ENCODE results near the gene EVL.

The EVL gene

DNA sequence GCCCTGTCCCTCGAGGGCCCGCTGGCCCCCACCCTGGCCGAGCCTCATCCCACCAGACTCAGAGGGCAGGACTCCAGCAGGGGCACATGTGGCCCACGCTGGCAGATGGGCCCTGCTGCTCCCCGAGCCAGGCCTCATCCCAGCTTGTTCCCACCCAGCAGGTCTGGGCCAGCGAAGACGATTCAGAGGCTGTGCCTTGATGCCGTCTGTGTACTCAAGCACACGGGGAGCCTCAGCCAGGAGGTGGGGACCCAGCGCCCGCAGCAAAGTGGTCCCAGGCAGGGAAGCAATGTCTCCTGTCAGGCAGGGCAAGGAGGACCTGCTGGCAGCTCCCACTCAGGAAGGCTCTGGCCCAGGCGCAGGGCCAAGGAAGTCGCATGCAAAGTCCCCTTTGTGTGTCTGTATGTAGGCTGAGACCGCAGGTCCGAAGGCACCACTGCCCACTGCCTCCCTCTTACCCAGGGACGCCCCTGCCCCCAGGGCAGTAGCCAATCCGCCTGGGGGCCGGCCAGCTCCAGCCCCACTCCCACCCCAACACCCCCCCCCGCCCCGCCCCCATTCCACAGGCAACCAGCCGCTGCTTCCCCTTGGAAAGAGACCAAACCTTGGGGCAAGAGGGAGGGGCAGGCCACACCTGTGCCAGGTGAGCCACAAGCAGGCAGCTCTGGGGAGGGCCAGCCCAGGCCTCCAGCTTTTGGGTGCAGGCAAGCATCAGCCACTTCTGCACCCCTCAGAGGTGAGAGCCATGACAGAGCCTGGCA, 84.8 kb downstream of the EVL start:
- H3K4me1 ChIP-seq (ENCODE audit: insufficient read depth, low read length, poor library complexity, severe bottlenecking), result no peaks in the 10 kb centered on the region
- no peak overlapping the region for H3K9ac ChIP-seq (ENCODE audit: low read depth, low read length, poor library complexity, severe bottlenecking)
- H3K27me3 ChIP-seq (ENCODE audit: insufficient read depth, low read length, poor library complexity, severe bottlenecking), result no peaks in the 10 kb centered on the region
- no peaks in the 10 kb centered on the region for H3F3A ChIP-seq (ENCODE audit: low read depth)
- H3K9me2 ChIP-seq (replicated peaks; ENCODE audit: low read depth, low read length), result no peaks in the 10 kb centered on the region
- no peak overlapping the region for H3K4me3 ChIP-seq (ENCODE audit: low read length, poor library complexity, severe bottlenecking)
- H2AFZ ChIP-seq (ENCODE audit: low read length), result no peak overlapping the region
- H3K79me2 ChIP-seq (ENCODE audit: insufficient read depth, low read length), result no peaks in the 10 kb centered on the region
- no peaks in the 10 kb centered on the region for H3K36me3 ChIP-seq (ENCODE audit: insufficient read depth, low read length)
- H4K20me1 ChIP-seq (ENCODE audit: insufficient read depth, low read length, poor library complexity, severe bottlenecking), result no peaks in the 10 kb centered on the region
- no peak overlapping the region for H3K4me2 ChIP-seq (ENCODE audit: low read depth, low read length, poor library complexity, severe bottlenecking)
- TF ChIP-seq, protein P1, sequence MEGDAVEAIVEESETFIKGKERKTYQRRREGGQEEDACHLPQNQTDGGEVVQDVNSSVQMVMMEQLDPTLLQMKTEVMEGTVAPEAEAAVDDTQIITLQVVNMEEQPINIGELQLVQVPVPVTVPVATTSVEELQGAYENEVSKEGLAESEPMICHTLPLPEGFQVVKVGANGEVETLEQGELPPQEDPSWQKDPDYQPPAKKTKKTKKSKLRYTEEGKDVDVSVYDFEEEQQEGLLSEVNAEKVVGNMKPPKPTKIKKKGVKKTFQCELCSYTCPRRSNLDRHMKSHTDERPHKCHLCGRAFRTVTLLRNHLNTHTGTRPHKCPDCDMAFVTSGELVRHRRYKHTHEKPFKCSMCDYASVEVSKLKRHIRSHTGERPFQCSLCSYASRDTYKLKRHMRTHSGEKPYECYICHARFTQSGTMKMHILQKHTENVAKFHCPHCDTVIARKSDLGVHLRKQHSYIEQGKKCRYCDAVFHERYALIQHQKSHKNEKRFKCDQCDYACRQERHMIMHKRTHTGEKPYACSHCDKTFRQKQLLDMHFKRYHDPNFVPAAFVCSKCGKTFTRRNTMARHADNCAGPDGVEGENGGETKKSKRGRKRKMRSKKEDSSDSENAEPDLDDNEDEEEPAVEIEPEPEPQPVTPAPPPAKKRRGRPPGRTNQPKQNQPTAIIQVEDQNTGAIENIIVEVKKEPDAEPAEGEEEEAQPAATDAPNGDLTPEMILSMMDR (conservative IDR thresholded peaks at IDR 0.05; ENCODE audit: low read length), result no peak
- no peak for TF ChIP-seq EZH2phosphoT487 (IDR thresholded peaks at IDR 0.05; ENCODE audit: borderline replicate concordance)
- H3K9me3 ChIP-seq (ENCODE audit: insufficient read depth, low read depth, low read length), result no peaks in the 10 kb centered on the region; the same call in 1 of the 2 replicates

DNA sequence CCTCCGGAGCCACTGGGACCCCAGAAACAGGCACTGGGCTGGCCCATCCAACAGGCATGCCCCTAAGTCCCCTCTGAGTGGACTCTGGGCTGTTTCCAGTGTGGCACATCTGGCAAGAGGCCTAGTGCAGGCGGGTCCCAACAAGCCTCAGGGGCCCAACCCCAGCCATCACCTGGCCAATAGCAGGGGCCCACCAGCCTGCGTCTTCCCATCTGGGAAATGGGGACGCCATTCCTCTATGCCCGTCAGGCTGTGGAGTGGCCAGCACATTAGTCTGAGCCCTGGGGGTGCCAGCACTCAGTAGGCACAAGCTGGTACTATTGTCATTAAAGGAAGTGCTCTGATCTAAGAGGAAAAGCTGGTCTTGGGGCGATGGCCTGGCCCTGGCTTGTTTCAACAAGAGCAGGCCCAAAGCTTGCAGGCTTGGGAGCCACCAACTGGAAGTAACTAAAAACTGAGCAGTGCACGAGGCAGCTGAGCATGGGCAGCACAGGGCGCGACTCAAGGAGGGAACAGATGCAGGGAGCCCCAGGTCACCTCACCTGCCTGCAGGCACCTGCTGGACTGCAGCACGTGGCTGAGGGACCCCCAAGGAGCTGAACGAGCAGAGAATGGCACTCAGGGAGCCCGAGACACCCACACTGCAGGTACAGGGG, 85.8 kb downstream of the EVL start:
- Histone ChIP-seq H3F3A (ENCODE audit: low read depth) (no peaks in the 10 kb centered on the region), H3K4me2 (ENCODE audit: low read depth, low read length, poor library complexity, severe bottlenecking) (no peak overlapping the region), H3K9me2 (replicated peaks; ENCODE audit: low read depth, low read length) (no peaks in the 10 kb centered on the region), H3K9ac (ENCODE audit: low read depth, low read length, poor library complexity, severe bottlenecking) (no peak overlapping the region), H3K4me3 (ENCODE audit: low read length, poor library complexity, severe bottlenecking) (no peak overlapping the region), H3K27me3 (ENCODE audit: insufficient read depth, low read length, poor library complexity, severe bottlenecking) (no peaks in the 10 kb centered on the region), H3K79me2 (ENCODE audit: insufficient read depth, low read length) (no peaks in the 10 kb centered on the region), H3K4me1 (ENCODE audit: insufficient read depth, low read length, poor library complexity, severe bottlenecking) (no peaks in the 10 kb centered on the region), H3K9me3 (ENCODE audit: insufficient read depth, low read depth, low read length) (no peaks in the 10 kb centered on the region; the same call in 1 of the 2 replicates), H4K20me1 (ENCODE audit: insufficient read depth, low read length, poor library complexity, severe bottlenecking) (no peaks in the 10 kb centered on the region), H2AFZ (ENCODE audit: low read length) (no peak overlapping the region), H3K36me3 (ENCODE audit: insufficient read depth, low read length) (no peaks in the 10 kb centered on the region)
- TF ChIP-seq EZH2phosphoT487 (IDR thresholded peaks at IDR 0.05; ENCODE audit: borderline replicate concordance), result no peak
- TF ChIP-seq, protein P1 (conservative IDR thresholded peaks at IDR 0.05; ENCODE audit: low read length), result no peak

DNA sequence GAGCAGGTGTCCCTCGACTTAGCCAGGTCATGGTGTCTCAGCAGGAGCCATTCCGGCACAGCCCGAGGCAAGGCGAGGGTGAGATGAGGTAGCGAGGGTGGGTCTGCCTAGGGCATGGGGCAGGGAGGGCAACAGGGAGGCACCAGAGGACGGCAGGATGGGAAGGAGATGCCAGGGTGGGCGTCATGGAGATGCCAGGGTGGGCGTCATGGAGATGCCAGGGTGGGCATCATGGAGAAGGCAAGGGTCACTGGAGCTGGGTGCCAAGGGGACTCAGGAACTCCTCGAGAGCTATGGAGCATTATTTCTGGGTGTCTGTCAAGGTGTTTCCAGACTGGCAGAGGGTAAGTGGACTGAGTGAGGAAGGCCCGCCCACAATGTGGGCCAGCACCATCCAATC, 86.9 kb downstream of the EVL start:
- no peak overlapping the region for H3K4me2 ChIP-seq (ENCODE audit: low read depth, low read length, poor library complexity, severe bottlenecking)
- no peaks in the 10 kb centered on the region for H3F3A ChIP-seq (ENCODE audit: low read depth)
- H3K79me2 ChIP-seq (ENCODE audit: insufficient read depth, low read length), result no peaks in the 10 kb centered on the region
- H3K4me1 ChIP-seq (ENCODE audit: insufficient read depth, low read length, poor library complexity, severe bottlenecking), result no peaks in the 10 kb centered on the region
- no peaks in the 10 kb centered on the region for H3K36me3 ChIP-seq (ENCODE audit: insufficient read depth, low read length)
- TF ChIP-seq, protein P1 (conservative IDR thresholded peaks at IDR 0.05; ENCODE audit: low read length), result no peak
- no peak for TF ChIP-seq EZH2phosphoT487 (IDR thresholded peaks at IDR 0.05; ENCODE audit: borderline replicate concordance)
- no peaks in the 10 kb centered on the region; the same call in 1 of the 2 replicates for H3K9me3 ChIP-seq (ENCODE audit: insufficient read depth, low read depth, low read length)
- H3K9ac ChIP-seq (ENCODE audit: low read depth, low read length, poor library complexity, severe bottlenecking), result no peak overlapping the region
- no peaks in the 10 kb centered on the region for H3K27me3 ChIP-seq (ENCODE audit: insufficient read depth, low read length, poor library complexity, severe bottlenecking)
- H3K9me2 ChIP-seq (replicated peaks; ENCODE audit: low read depth, low read length), result no peaks in the 10 kb centered on the region
- no peak overlapping the region for H3K4me3 ChIP-seq (ENCODE audit: low read length, poor library complexity, severe bottlenecking)
- H4K20me1 ChIP-seq (ENCODE audit: insufficient read depth, low read length, poor library complexity, severe bottlenecking), result no peaks in the 10 kb centered on the region
- H2AFZ ChIP-seq (ENCODE audit: low read length), result no peak overlapping the region

Measured in Loucy (cell line).